K562 (cell line): ENCODE measurements around the gene HBQ1. TPM values are rescaled to one million over a fixed set of nuclear protein-coding genes. Genes with fewer than 3 reads are reported as not detected.

Experiments
- ATAC-seq: fragments of 200-7000 bp; cut with Tn5 transposase; 3 replicates; pipeline ENCODE4 v1.9.1; 2020; ENCODE audit warnings: moderate library complexity
- BruUV-seq: library from RNA; stranded (reverse); fragments of 400-500 nt; replicated peaks from 2 replicates; lab custom pipeline; 2021; lab: Mats Ljungman, UMichigan
- CTCF ChIA-PET: fragments of 300-600 bp; formaldehyde crosslinking; extraction: SDS; loops from one replicate; lab custom pipeline; 2021; ENCODE audit warnings: low intra/inter-chr PET ratio; lab: Yijun Ruan, JAX
- POLR2A ChIA-PET: fragments of 300-600, 350-650 bp; sonication (Branson Sonifier 250); formaldehyde crosslinking; extraction: SDS; loops from one replicate; lab custom pipeline; 2021; ENCODE audit warnings: antibody characterized with exemption, inconsistent platforms; lab: Yijun Ruan, JAX
- DNase-seq, 4 experiments: peaks; one replicate each; pipeline versions ENCODE4 v3.0.0 to v3.0.0-alpha.2; 2011 to 2018; ENCODE audit warnings: low spot score in 3 of 4, mixed read lengths in 3 of 4; ENCODE audit errors: extremely low read depth in 1 of 4
- FAIRE-seq: peaks from 2 replicates; lab custom pipeline; 2011; peaks lifted over from hg19 to GRCh38; lab: Jason Lieb, UNC
- H2AFZ ChIP-seq: 2 replicates; pipeline ENCODE4 v1.6.0; 2011; ENCODE audit warnings: low read depth, low read length, control low read depth, inconsistent platforms
- H3K27ac ChIP-seq: fragments of 200-600 bp; 3 replicates; pipeline ENCODE4 v1.8.0; 2011; ENCODE audit warnings: low read depth, mild to moderate bottlenecking, control low read depth, inconsistent platforms, low read length, moderate library complexity, mixed read lengths; ENCODE audit errors: extremely low read depth
- H3K27me3 ChIP-seq, 2 experiments: fragments of 300-600 bp in 1 of 2; 2 replicates in 1 of 2; 3 replicates in 1 of 2; pipeline versions ENCODE4 v1.6.0 to v1.8.0; 2011; ENCODE audit warnings: inconsistent platforms in 2 of 2, low read length in 2 of 2, mild to moderate bottlenecking in 1 of 2, mixed read lengths in 1 of 2, moderate library complexity in 1 of 2; ENCODE audit not compliant: control insufficient read depth in 2 of 2, insufficient read depth in 2 of 2
- H3K36me3 ChIP-seq: fragments of 300-600 bp; 3 replicates; pipeline ENCODE4 v1.8.0; 2011; ENCODE audit warnings: mild to moderate bottlenecking, low read length, inconsistent platforms; ENCODE audit not compliant: control insufficient read depth, insufficient read depth
- H3K4me1 ChIP-seq, 2 experiments: fragments of 200-600 bp in 1 of 2; replicated peaks in 1 of 2; 2 replicates in 1 of 2; 3 replicates in 1 of 2; pipeline versions ENCODE4 v1.5.1 to v1.8.0; 2011; ENCODE audit warnings: inconsistent platforms in 2 of 2, low read length in 2 of 2, mild to moderate bottlenecking in 1 of 2, mixed read lengths in 1 of 2, moderate library complexity in 1 of 2; ENCODE audit not compliant: control insufficient read depth in 2 of 2, insufficient read depth in 2 of 2
- H3K4me2 ChIP-seq: 2 replicates; pipeline ENCODE4 v1.6.1; 2011; ENCODE audit warnings: low read length, control low read depth, inconsistent platforms, mixed read lengths; ENCODE audit not compliant: insufficient read depth
- H3K4me3 ChIP-seq: fragments of 200-600 bp; sonication (generic), shearing (Covaris generic); 2 replicates; pipeline ENCODE4 v1.5.1; 2016; ENCODE audit warnings: control low read depth, inconsistent platforms
- H3K79me2 ChIP-seq: fragments of 200-600 bp; 3 replicates; pipeline ENCODE4 v1.8.0; 2011; ENCODE audit warnings: low read length, inconsistent platforms; ENCODE audit not compliant: control insufficient read depth, insufficient read depth
- H3K9ac ChIP-seq, 2 experiments: 2 replicates each; pipeline versions ENCODE4 v1.6.0 to v1.6.1; 2011; ENCODE audit warnings: low read depth in 2 of 2, low read length in 2 of 2, control low read depth in 1 of 2, inconsistent platforms in 1 of 2, mild to moderate bottlenecking in 1 of 2, mixed read lengths in 1 of 2; ENCODE audit not compliant: insufficient read depth in 1 of 2
- H3K9me1 ChIP-seq: one replicate; pipeline ENCODE4 v1.6.0; 2011; ENCODE audit warnings: inconsistent platforms, mild to moderate bottlenecking, low read length, moderate library complexity; ENCODE audit not compliant: control insufficient read depth, insufficient read depth
- H3K9me3 ChIP-seq: replicated peaks from 2 replicates; pipeline ENCODE4 v1.5.1; 2011; ENCODE audit warnings: low read depth, low read length, inconsistent platforms; ENCODE audit not compliant: control insufficient read depth, insufficient read depth
- H4K20me1 ChIP-seq: replicated peaks from 2 replicates; pipeline ENCODE4 v1.6.1; 2011; ENCODE audit warnings: low read length, inconsistent platforms, mixed read lengths; ENCODE audit not compliant: control insufficient read depth, insufficient read depth
- DLX4 ChIP-seq: fragments of 250-450 bp; sonication (Bioruptor Pico); IDR thresholded peaks from 2 replicates; pipeline ENCODE4 v1.6.1; 2021; ENCODE audit warnings: mild to moderate bottlenecking
- PKNOX1 ChIP-seq: fragments of 450-650 bp; IDR thresholded peaks from 2 replicates; pipeline ENCODE4 v1.6.1; 2016
- POLR2A ChIP-seq: fragments of 450-650 bp; conservative IDR thresholded peaks from 2 replicates; pipeline ENCODE4 v1.6.1; 2016
- POLR2AphosphoS5 ChIP-seq: IDR thresholded peaks from 2 replicates; pipeline ENCODE4 v1.6.1; 2011; ENCODE audit warnings: mild to moderate bottlenecking, low read depth, low read length, moderate library complexity; ENCODE audit not compliant: control insufficient read depth, insufficient read depth
- POLR2G ChIP-seq: fragments of 200-400 bp; formaldehyde crosslinking; IDR thresholded peaks from 2 replicates; pipeline ENCODE4 v1.6.1; 2017; ENCODE audit warnings: low read depth, mild to moderate bottlenecking, antibody characterized with exemption, low read length, moderate library complexity
- WGBS: fragments of 100-300 bp; shearing (Covaris generic); methylation state at CpG from one replicate; pipeline ENCODE4 v1.1.6; 2016; ENCODE audit warnings: low coverage, mixed read lengths; ENCODE audit not compliant: insufficient coverage; ENCODE audit errors: missing lambda C conversion rate; 5-methylcytosine and 5-hydroxymethylcytosine counted together
- in situ Hi-C: fragments of 300-500 bp; cut with MboI; formaldehyde crosslinking; loops from 4 replicates; pipeline ENCODE4 v1.15.0; 2018; ENCODE audit warnings: inconsistent platforms, mixed read lengths
- intact Hi-C: fragments of 100-400 bp; cut with micrococcal nuclease; formaldehyde crosslinking; loops from 2 replicates; pipeline ENCODE4 v1.14.2; 2022
- polyA plus RNA-seq, 8 experiments: library from polyadenylated mRNA; depleted of rRNA in 4 of 8; stranded (reverse) in 5 of 8; unstranded in 3 of 8; fragments of >200 nt; fragmentation: Nextera tagmentation in 2 of 8; fragmentation: Illumina TruSeq in 1 of 8; extraction: Ambion mirVana in 2 of 8; extraction: Trizol in 1 of 8; gene quantifications; 2 replicates each; pipeline versions ENCODE4 v1.2.1 to v1.2.3, GENCODE V29; 2011 to 2014; ENCODE audit warnings: inconsistent platforms in 1 of 8, missing spikeins in 1 of 8
- total RNA-seq, 7 experiments: library from RNA; depleted of rRNA in 6 of 7; stranded (reverse); fragments of >200 nt in 6 of 7; fragmentation: Illumina TruSeq in 2 of 7; extraction: Trizol in 2 of 7; gene quantifications; 2 replicates each; pipeline versions ENCODE4 v1.2.1 to v1.2.3, GENCODE V29; 2011 to 2021; ENCODE audit warnings: low replicate concordance in 1 of 7
- TF ChIP-seq, protein P1 (sequence below): fragments of 250-450 bp; sonication (Bioruptor Pico); IDR thresholded peaks from 2 replicates; pipeline ENCODE4 v1.8.0; 2022; ENCODE audit warnings: moderate library complexity, mild to moderate bottlenecking, inconsistent platforms

HBQ1 gene
- total and polyA plus RNA-seq, 9 of the 15 experiments (the other 6 are each of a cell fraction or from before 2014, with no cell fraction given), result 2.3 to 190 (median 19.8) TPM

DNA sequence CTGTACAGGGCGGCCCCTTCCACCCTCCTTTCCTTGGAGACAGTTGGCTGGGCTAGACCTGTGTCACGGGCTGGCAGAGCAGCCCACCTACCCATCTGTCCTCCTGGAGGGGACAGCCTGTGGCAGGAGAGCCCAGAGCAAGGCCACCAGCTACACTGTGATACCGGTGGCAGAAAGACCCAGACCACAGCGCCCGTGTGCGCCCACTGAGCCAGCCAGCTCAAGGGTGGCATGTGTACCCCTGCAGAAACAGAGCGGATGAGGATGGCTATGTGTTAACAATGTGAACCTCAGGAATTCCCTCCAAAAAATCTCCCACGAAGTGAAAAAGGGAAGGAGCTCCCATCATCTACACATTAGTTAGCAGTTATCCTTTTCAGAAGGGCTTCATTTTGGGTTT lies 7.1 kb downstream of the HBQ1 start:
- no peaks in the 10 kb centered on the region for H3K9me1 ChIP-seq
- no peak for DNase-seq
- no peak overlapping the region for H3K4me3 ChIP-seq
- ChIA-PET POLR2A (no interaction called here), CTCF (no interaction called here)
- TF ChIP-seq POLR2AphosphoS5, result 0 out of 2 replicates have a peak, but pooled peaks have one; percentile 20
- peak; percentile 53 for TF ChIP-seq POLR2A
- TF ChIP-seq PKNOX1, result no peak
- TF ChIP-seq, protein P1, sequence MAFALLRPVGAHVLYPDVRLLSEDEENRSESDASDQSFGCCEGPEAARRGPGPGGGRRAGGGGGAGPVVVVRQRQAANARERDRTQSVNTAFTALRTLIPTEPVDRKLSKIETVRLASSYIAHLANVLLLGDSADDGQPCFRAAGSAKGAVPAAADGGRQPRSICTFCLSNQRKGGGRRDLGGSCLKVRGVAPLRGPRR (CRISPR knock-in tag), result no peak
- no peak for TF ChIP-seq DLX4 (CRISPR knock-in tag)
- peak; percentile 56; the same call in 1 of the 2 replicates for TF ChIP-seq POLR2G
- in situ Hi-C loops, result no loop called here
- H3K9ac ChIP-seq, result no peak overlapping the region
- H2AFZ ChIP-seq, result no peak overlapping the region
- H3K79me2 ChIP-seq, result no peaks in the 10 kb centered on the region
- no peak overlapping the region for H3K27ac ChIP-seq
- H3K36me3 ChIP-seq, result peaks cover 62% of the 10 kb centered on the region
- no peak overlapping the region for H3K4me2 ChIP-seq
- intact Hi-C loops, result no loop called here
- no TSS peak for BruUV-seq
- peaks cover 0 to 24% of the 10 kb centered on the region in 2 experiments; a peak in 2 of 5 replicates for H3K4me1 ChIP-seq
- H4K20me1 ChIP-seq, result 0 out of 2 replicates have a peak, but pooled peaks cover 3% of the 10 kb centered on the region
- no peaks in the 10 kb centered on the region for H3K27me3 ChIP-seq
- peak; percentile 37 for FAIRE-seq
- WGBS, result 93% methylated on average over 8 of the region's 8 CpGs
- H3K9me3 ChIP-seq, result peaks cover 2% of the 10 kb centered on the region; the same call in 1 of the 2 replicates
- no peak for ATAC-seq
